ENCODE data around the gene BBS12. TPM values are rescaled to one million over a fixed set of nuclear protein-coding genes. Genes with fewer than 3 reads are reported as not detected.

The BBS12 gene
- polyA plus RNA-seq, 3 donors from 2014 or later: 0.19 to 1.1 TPM; not detected in 1

DNA sequence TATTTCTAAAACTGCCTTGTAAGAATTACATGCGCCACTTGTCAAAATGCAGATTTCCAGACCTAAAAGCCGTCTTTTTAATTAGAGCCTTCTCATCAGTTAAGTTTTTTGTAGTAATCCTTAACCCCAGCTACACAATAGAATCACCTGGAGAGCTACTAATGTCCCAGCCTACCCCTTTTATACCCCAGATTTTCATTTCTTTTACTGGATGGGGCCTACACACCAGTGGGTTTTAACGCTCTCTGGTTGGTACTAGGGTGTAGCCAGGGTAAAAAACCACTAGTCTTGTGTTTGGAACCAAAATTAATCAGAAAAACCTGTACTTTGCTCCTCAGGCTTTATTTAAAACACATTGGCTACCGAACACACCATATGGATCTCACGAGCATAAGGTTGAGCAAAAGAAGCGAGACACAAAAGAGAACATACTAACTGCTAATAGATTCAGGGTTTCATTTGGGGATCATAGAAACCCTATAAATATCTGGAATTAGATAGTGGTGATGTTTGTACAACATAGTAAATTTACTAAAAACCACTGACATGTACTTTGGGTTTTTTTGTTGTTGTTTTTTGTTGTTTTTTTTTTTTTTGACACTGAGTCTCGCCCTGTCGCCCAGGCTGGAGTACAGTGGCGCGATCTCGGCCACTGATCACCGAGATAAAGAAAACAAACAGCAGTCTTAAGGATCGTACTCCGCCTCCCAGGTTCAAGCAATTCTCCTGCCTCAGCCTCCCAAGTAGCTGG is 30.6 kb downstream of the BBS12 start:
- no peaks in the 10 kb centered on the region for H3K9me3 Mint-ChIP-seq
- H3K4me3 Mint-ChIP-seq: peak overlapping the region; percentile 75 to 85 (median 81)
- H3K27ac Mint-ChIP-seq: peak overlapping the region; percentile 40 to 84 (median 64)
- peaks cover 0 to 3% (median 0%) of the 10 kb centered on the region in 3 donors for H3K36me3 Mint-ChIP-seq
- peaks cover 31 to 46% of the 10 kb centered on the region in 2 donors for H3K4me1 Mint-ChIP-seq
- DNase-seq: peak in 1 of 3 donors; percentile 12
- H3K27me3 Mint-ChIP-seq (ENCODE audit: low read depth in 3 of 3): peaks cover 0 to 6% (median 5%) of the 10 kb centered on the region in 3 donors

DNA sequence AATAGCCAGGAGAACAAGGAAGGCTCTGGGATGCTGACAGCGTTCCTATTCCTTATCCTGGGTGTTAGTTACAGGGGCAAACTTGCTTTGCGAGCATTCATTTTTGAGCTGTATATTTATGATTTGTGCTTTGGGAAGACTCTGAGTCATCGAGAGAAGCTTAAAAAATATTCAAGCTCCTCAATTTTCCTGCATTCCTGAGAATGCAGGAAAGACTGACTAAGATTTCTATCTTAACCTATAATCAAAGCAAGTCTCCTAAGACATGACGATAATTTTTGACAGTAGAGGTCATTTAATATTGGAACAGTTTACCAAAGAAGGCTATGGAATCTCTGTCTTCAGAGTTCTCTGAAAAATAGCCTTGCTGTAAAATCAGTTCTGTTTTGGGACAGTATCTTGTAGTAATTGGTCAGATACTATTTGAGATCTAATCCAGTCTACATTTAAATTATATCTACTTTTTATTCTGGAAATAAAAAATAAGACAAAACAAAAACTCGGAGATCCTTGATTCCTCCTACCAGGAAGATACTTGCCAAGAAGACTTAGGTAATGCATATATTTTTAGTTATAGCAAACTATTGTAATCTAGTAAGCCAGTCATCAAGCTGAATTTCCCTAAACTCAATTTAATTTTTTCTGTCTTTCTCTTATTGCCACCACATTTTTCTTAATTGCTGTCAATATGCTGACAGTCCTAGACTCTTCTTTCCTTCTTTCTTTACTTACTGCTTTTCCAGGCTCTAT is 31.7 kb downstream of the BBS12 start:
- H3K27ac Mint-ChIP-seq: peak overlapping the region in 2 of 6 donors; percentile 37 to 39
- H3K4me3 Mint-ChIP-seq: peak overlapping the region in 2 of 5 donors; percentile 12 to 13
- H3K36me3 Mint-ChIP-seq: peaks cover 0 to 3% (median 0%) of the 10 kb centered on the region in 3 donors
- peaks cover 0 to 8% (median 5%) of the 10 kb centered on the region in 3 donors for H3K27me3 Mint-ChIP-seq (ENCODE audit: low read depth in 3 of 3)
- H3K9me3 Mint-ChIP-seq: no peaks in the 10 kb centered on the region
- peaks cover 31 to 44% of the 10 kb centered on the region in 2 donors for H3K4me1 Mint-ChIP-seq
- no peak for DNase-seq

DNA sequence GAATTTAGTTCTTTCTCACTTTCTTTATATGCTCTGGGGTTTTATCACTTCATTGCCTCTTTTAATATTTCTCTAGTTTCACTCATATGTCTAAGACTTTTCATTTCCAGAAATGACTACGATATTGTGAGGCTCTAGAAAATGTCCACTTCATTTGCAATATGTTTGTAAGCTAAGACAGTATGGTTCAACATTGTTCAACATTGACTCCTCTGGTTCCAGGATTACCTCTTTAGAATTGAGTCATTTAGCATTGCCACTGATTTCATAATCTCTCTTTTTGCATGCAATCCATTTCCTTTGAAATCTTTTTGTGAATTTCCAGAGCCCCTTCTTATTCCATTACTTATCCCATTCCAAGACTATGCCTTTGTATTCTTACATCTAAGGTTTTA is 32.3 kb downstream of the BBS12 start:
- Mint-ChIP-seq H3K27ac (peak overlapping the region in 2 of 6 donors; percentile 37), H3K4me1 (peaks cover 31 to 44% of the 10 kb centered on the region in 2 donors), H3K9me3 (no peaks in the 10 kb centered on the region), H3K36me3 (peaks cover 0 to 3% (median 0%) of the 10 kb centered on the region in 3 donors), H3K27me3 (ENCODE audit: low read depth in 3 of 3) (peaks cover 0 to 8% (median 5%) of the 10 kb centered on the region in 3 donors), H3K4me3 (peak overlapping the region in 1 of 5 donors; percentile 12)
- no peak for DNase-seq

DNA sequence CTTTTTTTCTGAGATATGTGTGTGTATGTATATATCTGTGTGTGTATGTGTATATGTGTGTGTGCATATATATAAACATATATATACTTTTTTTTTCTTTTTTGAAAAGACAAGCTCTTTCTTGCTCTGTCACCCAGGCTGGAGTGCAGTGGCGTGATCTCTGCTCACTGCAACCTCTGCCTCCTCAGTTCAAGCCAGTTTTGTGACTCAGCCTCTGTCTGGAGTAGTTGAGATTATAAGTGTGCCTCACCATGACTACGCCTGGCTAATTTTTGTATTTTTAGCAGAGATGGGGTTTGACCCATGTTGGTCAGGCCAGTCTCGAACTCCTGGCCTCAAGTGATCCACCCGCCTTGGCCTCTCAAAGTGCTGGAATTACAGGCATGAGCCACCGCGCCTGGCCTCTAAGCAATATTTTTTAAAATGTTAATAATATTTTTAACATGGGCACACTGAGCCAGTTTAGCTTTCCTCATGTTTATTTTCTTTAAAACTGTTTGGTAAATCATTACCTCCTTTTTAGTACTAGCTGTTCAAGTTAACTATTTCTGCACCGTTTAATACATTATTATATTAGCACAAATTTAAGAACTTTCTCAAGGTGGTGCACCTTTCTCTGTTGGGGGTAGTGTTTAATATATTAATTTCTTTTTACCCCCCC is 33.3 kb downstream of the BBS12 start:
- Mint-ChIP-seq H3K4me1 (peaks cover 31 to 44% of the 10 kb centered on the region in 2 donors), H3K36me3 (peaks cover 0 to 3% (median 0%) of the 10 kb centered on the region in 3 donors), H3K27ac (no peak overlapping the region), H3K4me3 (no peak overlapping the region), H3K27me3 (ENCODE audit: low read depth in 3 of 3) (peaks cover 0 to 8% (median 5%) of the 10 kb centered on the region in 3 donors), H3K9me3 (no peaks in the 10 kb centered on the region)
- no peak for DNase-seq

DNA sequence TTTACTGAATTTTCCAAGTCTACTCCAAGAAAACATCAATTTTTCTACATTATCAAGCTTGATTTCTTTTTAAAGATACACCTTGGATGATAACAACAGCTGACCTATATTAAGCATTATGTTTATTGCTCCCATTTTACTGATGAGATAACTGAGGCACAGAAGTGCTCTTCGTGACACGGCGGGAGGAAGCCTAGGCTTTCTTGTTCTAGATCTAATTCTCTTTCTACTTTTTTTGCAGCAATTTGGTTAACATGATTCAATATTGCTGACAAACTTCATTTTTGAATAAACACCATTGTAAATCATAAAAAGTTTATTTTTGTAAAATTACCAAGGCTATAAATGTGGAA is 33.8 kb downstream of the BBS12 start:
- Mint-ChIP-seq H3K4me3 (no peak overlapping the region), H3K9me3 (no peaks in the 10 kb centered on the region), H3K27me3 (ENCODE audit: low read depth in 3 of 3) (peaks cover 0 to 8% (median 4%) of the 10 kb centered on the region in 3 donors), H3K4me1 (peaks cover 29 to 40% of the 10 kb centered on the region in 2 donors), H3K36me3 (peaks cover 0 to 3% (median 0%) of the 10 kb centered on the region in 3 donors), H3K27ac (no peak overlapping the region)
- DNase-seq: no peak

DNA sequence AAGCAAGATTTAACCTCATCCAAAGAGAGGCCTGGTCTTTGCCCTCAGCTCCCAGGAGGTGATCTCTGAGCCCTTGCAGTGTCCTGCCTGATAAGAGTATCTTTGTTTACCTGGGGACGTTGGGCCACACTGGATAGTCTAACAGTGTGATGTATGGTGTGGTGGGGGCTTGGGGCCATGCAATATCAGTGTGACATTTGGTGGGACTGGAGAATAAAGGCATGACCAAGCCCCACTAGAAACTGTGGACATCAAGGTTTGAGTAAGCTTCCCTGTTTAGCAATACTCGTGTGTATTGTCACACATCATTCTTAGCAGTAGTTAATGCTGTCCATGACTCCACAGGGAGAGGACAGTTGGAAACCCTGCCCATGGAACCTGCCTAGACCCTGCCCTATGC is 34.4 kb downstream of the BBS12 start:
- DNase-seq: no peak
- H3K4me3 Mint-ChIP-seq: no peak overlapping the region
- H3K27me3 Mint-ChIP-seq (ENCODE audit: low read depth in 3 of 3): peaks cover 4 to 8% (median 4%) of the 10 kb centered on the region in 3 donors
- H3K4me1 Mint-ChIP-seq: peaks cover 24 to 33% of the 10 kb centered on the region in 2 donors
- H3K27ac Mint-ChIP-seq: no peak overlapping the region
- H3K36me3 Mint-ChIP-seq: peaks cover 0 to 3% (median 0%) of the 10 kb centered on the region in 3 donors
- no peaks in the 10 kb centered on the region for H3K9me3 Mint-ChIP-seq

GRCh38 chr4:122771724-122772123 is 39.2 kb downstream of the BBS12 start:
- H3K27me3 Mint-ChIP-seq (ENCODE audit: low read depth in 3 of 3): peaks cover 4 to 5% (median 4%) of the 10 kb centered on the region in 3 donors
- no peaks in the 10 kb centered on the region for H3K9me3 Mint-ChIP-seq
- H3K36me3 Mint-ChIP-seq: no peaks in the 10 kb centered on the region
- no peak overlapping the region for H3K27ac Mint-ChIP-seq
- H3K4me3 Mint-ChIP-seq: no peak overlapping the region
- no peaks in the 10 kb centered on the region for H3K4me1 Mint-ChIP-seq
- DNase-seq: no peak

- DNase-seq: no peak
- Mint-ChIP-seq H3K4me1 (no peaks in the 10 kb centered on the region), H3K4me3 (no peak overlapping the region), H3K27me3 (ENCODE audit: low read depth in 3 of 3) (peaks cover 4 to 5% (median 4%) of the 10 kb centered on the region in 3 donors), H3K27ac (no peak overlapping the region), H3K9me3 (no peaks in the 10 kb centered on the region), H3K36me3 (no peaks in the 10 kb centered on the region)
These were observed 39.8 kb downstream of the BBS12 start for GRCh38 chr4:122772311-122772710.

- no peaks in the 10 kb centered on the region for H3K9me3 Mint-ChIP-seq
- no peak for DNase-seq
- H3K4me1 Mint-ChIP-seq: no peaks in the 10 kb centered on the region
- H3K4me3 Mint-ChIP-seq: no peak overlapping the region
- peaks cover 4 to 5% (median 4%) of the 10 kb centered on the region in 3 donors for H3K27me3 Mint-ChIP-seq (ENCODE audit: low read depth in 3 of 3)
- H3K36me3 Mint-ChIP-seq: no peaks in the 10 kb centered on the region
- H3K27ac Mint-ChIP-seq: no peak overlapping the region
These were observed 40.5 kb downstream of the BBS12 start for GRCh38 chr4:122772986-122773385.

DNA sequence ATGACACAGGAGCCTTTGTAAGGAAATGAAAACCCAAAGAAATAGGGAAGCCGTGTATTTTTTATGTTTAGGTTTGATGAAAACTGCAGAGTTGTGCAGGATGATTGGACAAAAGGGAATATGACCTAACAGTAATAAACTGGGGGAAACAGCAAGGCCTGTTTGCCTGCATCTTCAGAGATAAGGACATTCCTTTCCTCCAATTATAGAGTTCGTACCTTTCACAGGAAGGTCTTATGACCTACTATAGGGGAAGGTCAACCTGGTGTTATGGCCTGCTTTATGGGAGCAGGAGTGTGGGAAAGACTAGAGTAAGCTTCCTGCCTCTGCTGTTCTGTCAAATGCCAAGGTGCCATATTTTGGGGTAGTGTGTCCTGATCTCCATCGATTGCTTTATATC is 42.5 kb downstream of the BBS12 start:
- Mint-ChIP-seq H3K36me3 (no peaks in the 10 kb centered on the region), H3K27me3 (ENCODE audit: low read depth in 3 of 3) (peaks cover 3 to 6% (median 4%) of the 10 kb centered on the region in 3 donors), H3K27ac (no peak overlapping the region), H3K9me3 (no peaks in the 10 kb centered on the region), H3K4me1 (no peaks in the 10 kb centered on the region), H3K4me3 (no peak overlapping the region)
- DNase-seq: no peak

GRCh38 chr4:122775987-122776836 is 43.7 kb downstream of the BBS12 start:
- H3K27me3 Mint-ChIP-seq (ENCODE audit: low read depth in 3 of 3): peaks cover 4 to 6% (median 5%) of the 10 kb centered on the region in 3 donors
- no peak for DNase-seq
- H3K36me3 Mint-ChIP-seq: no peaks in the 10 kb centered on the region
- H3K4me3 Mint-ChIP-seq: no peak overlapping the region
- no peak overlapping the region for H3K27ac Mint-ChIP-seq
- H3K9me3 Mint-ChIP-seq: no peaks in the 10 kb centered on the region
- H3K4me1 Mint-ChIP-seq: no peaks in the 10 kb centered on the region

DNA sequence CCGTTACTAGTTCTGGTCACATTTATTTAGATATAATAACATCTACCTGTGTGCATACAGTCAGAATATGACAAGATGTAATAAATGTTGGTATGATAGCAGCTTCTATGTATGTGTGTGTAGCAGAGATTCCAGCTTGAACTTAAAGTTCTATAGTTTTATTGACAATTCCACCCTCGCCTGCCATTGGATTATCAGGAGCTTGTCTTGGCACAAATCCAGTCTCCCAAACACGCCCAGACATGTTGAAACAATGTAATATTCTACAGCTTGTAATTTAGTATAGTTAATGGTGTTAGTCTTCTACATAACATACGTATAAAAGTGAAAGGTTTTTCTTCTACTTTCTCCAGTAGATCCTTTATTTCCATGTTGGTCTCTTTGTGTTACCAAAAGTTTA is 44.4 kb downstream of the BBS12 start:
- Mint-ChIP-seq H3K36me3 (no peaks in the 10 kb centered on the region), H3K4me3 (no peak overlapping the region), H3K27me3 (ENCODE audit: low read depth in 3 of 3) (peaks cover 0 to 6% (median 6%) of the 10 kb centered on the region in 3 donors), H3K4me1 (no peaks in the 10 kb centered on the region), H3K9me3 (no peaks in the 10 kb centered on the region), H3K27ac (no peak overlapping the region)
- no peak for DNase-seq
